ENCODE measurements around the gene VPS41. TPM values are rescaled to one million over a fixed set of nuclear protein-coding genes. Genes with fewer than 3 reads are reported as not detected.

The VPS41 gene
- total RNA-seq, 1 donor from 2014 or later: 108 TPM

DNA sequence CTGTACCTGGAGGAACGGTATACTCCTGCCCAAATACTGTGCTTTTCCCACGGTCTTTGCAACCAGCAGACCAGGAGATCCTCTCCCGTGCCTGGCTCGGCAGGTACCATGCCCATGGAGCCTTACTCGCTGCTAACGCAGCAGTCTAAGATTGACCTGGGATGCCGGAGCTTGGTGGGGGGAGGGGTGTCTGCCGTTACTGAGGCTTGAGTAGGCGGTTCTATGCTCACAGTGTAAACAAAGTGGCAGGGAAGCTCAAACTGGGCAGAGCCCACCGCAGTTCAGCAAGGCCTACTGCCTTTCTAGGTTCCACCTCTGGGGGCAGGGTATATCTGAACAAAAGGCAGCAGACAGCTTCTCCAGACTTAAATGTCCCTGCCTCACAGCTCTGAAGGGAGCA is 22.7 kb downstream of the VPS41 start:
- Mint-ChIP-seq H3K27ac (ENCODE audit: unreplicated experiment) (no peak overlapping the region), H3K36me3 (ENCODE audit: unreplicated experiment) (peaks cover 7% of the 10 kb centered on the region), H3K4me3 (ENCODE audit: unreplicated experiment) (no peak overlapping the region), H3K9me3 (ENCODE audit: unreplicated experiment) (no peaks in the 10 kb centered on the region), H3K27me3 (ENCODE audit: unreplicated experiment) (peaks cover 2% of the 10 kb centered on the region), H3K4me1 (ENCODE audit: low read depth, unreplicated experiment) (no peaks in the 10 kb centered on the region)
- DNase-seq: no peak
- TF ChIP-seq, protein P1, sequence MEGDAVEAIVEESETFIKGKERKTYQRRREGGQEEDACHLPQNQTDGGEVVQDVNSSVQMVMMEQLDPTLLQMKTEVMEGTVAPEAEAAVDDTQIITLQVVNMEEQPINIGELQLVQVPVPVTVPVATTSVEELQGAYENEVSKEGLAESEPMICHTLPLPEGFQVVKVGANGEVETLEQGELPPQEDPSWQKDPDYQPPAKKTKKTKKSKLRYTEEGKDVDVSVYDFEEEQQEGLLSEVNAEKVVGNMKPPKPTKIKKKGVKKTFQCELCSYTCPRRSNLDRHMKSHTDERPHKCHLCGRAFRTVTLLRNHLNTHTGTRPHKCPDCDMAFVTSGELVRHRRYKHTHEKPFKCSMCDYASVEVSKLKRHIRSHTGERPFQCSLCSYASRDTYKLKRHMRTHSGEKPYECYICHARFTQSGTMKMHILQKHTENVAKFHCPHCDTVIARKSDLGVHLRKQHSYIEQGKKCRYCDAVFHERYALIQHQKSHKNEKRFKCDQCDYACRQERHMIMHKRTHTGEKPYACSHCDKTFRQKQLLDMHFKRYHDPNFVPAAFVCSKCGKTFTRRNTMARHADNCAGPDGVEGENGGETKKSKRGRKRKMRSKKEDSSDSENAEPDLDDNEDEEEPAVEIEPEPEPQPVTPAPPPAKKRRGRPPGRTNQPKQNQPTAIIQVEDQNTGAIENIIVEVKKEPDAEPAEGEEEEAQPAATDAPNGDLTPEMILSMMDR (IDR thresholded peaks at IDR 0.05; ENCODE audit: partially characterized antibody, unreplicated experiment): no peak

- TF ChIP-seq, protein P1 (IDR thresholded peaks at IDR 0.05; ENCODE audit: partially characterized antibody, unreplicated experiment): no peak
- H3K4me3 Mint-ChIP-seq (ENCODE audit: unreplicated experiment): no peak overlapping the region
- H3K27ac Mint-ChIP-seq (ENCODE audit: unreplicated experiment): no peak overlapping the region
- peaks cover 7% of the 10 kb centered on the region for H3K36me3 Mint-ChIP-seq (ENCODE audit: unreplicated experiment)
- peaks cover 7% of the 10 kb centered on the region for H3K4me1 Mint-ChIP-seq (ENCODE audit: low read depth, unreplicated experiment)
- peaks cover 2% of the 10 kb centered on the region for H3K27me3 Mint-ChIP-seq (ENCODE audit: unreplicated experiment)
- H3K9me3 Mint-ChIP-seq (ENCODE audit: unreplicated experiment): no peaks in the 10 kb centered on the region
- no peak for DNase-seq
Measured at GRCh38 chr7:38883706-38884105, 25.3 kb downstream of the VPS41 start.

DNA sequence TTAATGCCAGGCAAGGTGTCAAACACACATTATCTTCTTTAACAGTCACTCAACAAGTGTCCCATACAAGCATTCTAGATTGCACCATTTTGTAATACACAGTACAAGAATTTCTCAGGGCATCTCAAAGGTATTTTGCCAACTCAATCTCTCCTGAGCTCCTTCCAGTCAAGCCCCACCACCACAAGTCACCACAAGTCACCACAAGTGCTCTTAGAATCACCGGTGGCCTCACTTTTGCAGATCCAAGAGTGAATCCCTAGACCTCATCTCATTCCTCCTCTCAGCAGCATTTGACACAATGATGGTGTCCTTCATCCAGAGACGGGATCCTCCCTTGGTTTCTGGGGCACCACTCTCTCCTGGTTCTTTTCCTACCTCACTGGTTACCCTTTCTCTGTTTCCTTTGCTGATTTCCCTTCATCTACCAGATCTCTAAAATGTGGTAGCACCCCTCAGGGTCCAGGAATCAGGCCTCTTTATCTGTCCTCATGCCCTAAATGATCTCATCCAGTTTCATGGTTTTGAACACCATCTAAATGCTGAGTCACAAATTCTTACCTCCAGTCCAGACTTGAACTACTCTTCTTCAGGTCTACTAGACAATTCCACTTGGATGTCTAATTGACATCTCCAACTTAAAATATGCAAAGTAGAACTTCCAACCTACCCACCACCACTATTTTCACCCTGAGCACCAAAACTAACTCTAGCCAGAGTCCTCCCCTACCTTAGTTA is 26.9 kb downstream of the VPS41 start:
- TF ChIP-seq, protein P1 (IDR thresholded peaks at IDR 0.05; ENCODE audit: partially characterized antibody, unreplicated experiment): no peak
- no peaks in the 10 kb centered on the region for H3K9me3 Mint-ChIP-seq (ENCODE audit: unreplicated experiment)
- H3K36me3 Mint-ChIP-seq (ENCODE audit: unreplicated experiment): peaks cover 7% of the 10 kb centered on the region
- no peak overlapping the region for H3K4me3 Mint-ChIP-seq (ENCODE audit: unreplicated experiment)
- DNase-seq: no peak
- H3K27me3 Mint-ChIP-seq (ENCODE audit: unreplicated experiment): peaks cover 2% of the 10 kb centered on the region
- H3K4me1 Mint-ChIP-seq (ENCODE audit: low read depth, unreplicated experiment): peaks cover 7% of the 10 kb centered on the region
- H3K27ac Mint-ChIP-seq (ENCODE audit: unreplicated experiment): no peak overlapping the region

DNA sequence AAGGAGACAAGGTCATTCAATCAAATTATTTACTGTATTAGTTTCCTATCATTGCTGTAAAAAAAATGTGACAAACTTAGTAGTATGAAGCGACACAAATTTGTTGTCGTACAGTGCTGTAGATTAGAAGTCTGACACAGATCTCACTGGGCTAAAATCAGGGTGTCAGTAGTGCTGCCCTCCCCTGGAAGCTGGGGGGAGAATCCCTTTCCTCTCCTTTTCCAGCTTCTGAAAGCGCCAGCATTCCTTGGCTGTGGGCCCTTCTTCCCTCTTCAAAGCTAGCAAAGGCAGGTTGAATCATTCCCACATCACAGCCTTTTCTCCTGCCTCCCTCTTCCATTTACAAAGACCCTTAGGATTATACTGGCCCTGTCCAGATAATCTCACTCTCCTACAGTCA is 28.0 kb downstream of the VPS41 start:
- Mint-ChIP-seq H3K27ac (ENCODE audit: unreplicated experiment) (no peak overlapping the region), H3K36me3 (ENCODE audit: unreplicated experiment) (peaks cover 7% of the 10 kb centered on the region), H3K9me3 (ENCODE audit: unreplicated experiment) (no peaks in the 10 kb centered on the region), H3K27me3 (ENCODE audit: unreplicated experiment) (peaks cover 2% of the 10 kb centered on the region), H3K4me1 (ENCODE audit: low read depth, unreplicated experiment) (peaks cover 7% of the 10 kb centered on the region), H3K4me3 (ENCODE audit: unreplicated experiment) (no peak overlapping the region)
- DNase-seq: peak; percentile 22
- TF ChIP-seq, protein P1 (IDR thresholded peaks at IDR 0.05; ENCODE audit: partially characterized antibody, unreplicated experiment): no peak

DNA sequence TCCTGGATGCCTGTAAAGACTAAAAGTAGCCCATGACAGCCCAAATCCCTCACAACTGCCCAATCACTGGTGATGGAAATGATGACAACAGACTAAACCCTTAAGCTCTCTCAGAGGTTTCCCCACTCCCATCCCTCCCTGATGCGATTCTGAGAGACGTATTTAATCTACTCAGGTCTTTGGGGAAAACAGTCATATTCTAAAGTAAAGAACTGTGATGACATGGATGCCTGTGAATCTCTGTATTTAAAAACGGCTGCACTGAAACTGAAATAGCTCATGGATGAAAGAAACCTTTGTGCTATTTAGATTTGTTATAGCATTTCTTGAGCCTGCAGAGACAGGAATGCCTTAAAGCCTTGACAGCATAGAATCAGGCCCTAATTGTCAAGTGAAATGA is 28.5 kb downstream of the VPS41 start:
- no peak for DNase-seq
- H3K36me3 Mint-ChIP-seq (ENCODE audit: unreplicated experiment): peaks cover 2% of the 10 kb centered on the region
- H3K4me3 Mint-ChIP-seq (ENCODE audit: unreplicated experiment): no peak overlapping the region
- H3K27me3 Mint-ChIP-seq (ENCODE audit: unreplicated experiment): peaks cover 2% of the 10 kb centered on the region
- no peaks in the 10 kb centered on the region for H3K9me3 Mint-ChIP-seq (ENCODE audit: unreplicated experiment)
- TF ChIP-seq, protein P1 (IDR thresholded peaks at IDR 0.05; ENCODE audit: partially characterized antibody, unreplicated experiment): no peak
- no peak overlapping the region for H3K27ac Mint-ChIP-seq (ENCODE audit: unreplicated experiment)
- peaks cover 7% of the 10 kb centered on the region for H3K4me1 Mint-ChIP-seq (ENCODE audit: low read depth, unreplicated experiment)
